ENCODE data around the gene KIAA1586.

The KIAA1586 gene

DNA sequence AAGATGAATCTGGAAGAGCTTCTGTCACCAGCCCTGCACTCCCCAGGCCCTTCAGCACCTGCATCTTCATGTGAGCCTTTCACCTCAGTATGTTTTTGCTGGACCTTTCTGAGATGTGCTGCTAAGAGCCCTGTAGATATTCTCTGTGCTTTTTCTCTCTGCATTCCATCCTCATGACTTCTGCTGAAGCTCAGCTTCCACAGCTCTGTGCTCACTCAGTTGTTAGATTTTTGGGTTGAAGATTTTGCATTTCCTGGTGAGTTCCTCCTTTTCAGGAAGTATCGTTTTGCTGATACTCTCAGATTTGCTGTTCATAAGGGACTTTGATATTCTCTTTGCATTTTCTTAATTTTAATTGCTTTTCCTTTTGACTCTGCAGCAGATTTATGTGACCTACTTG, 18.3 kb downstream of the KIAA1586 start:
- no peak overlapping the region for H3K4me3 ChIP-seq (replicated peaks; ENCODE audit: insufficient read depth, low read length)
- no peak for DNase-seq (ENCODE audit: low read depth in 1 of 2, low spot score in 1 of 2)
- TF ChIP-seq, protein P1, sequence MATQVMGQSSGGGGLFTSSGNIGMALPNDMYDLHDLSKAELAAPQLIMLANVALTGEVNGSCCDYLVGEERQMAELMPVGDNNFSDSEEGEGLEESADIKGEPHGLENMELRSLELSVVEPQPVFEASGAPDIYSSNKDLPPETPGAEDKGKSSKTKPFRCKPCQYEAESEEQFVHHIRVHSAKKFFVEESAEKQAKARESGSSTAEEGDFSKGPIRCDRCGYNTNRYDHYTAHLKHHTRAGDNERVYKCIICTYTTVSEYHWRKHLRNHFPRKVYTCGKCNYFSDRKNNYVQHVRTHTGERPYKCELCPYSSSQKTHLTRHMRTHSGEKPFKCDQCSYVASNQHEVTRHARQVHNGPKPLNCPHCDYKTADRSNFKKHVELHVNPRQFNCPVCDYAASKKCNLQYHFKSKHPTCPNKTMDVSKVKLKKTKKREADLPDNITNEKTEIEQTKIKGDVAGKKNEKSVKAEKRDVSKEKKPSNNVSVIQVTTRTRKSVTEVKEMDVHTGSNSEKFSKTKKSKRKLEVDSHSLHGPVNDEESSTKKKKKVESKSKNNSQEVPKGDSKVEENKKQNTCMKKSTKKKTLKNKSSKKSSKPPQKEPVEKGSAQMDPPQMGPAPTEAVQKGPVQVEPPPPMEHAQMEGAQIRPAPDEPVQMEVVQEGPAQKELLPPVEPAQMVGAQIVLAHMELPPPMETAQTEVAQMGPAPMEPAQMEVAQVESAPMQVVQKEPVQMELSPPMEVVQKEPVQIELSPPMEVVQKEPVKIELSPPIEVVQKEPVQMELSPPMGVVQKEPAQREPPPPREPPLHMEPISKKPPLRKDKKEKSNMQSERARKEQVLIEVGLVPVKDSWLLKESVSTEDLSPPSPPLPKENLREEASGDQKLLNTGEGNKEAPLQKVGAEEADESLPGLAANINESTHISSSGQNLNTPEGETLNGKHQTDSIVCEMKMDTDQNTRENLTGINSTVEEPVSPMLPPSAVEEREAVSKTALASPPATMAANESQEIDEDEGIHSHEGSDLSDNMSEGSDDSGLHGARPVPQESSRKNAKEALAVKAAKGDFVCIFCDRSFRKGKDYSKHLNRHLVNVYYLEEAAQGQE (IDR thresholded peaks at IDR 0.05; ENCODE audit: insufficient replicate concordance, low read depth): no peak
- TF ChIP-seq POLR2AphosphoS5 (IDR thresholded peaks at IDR 0.05; ENCODE audit: low read depth): no peak
- no peak for TF ChIP-seq GABPA (IDR thresholded peaks at IDR 0.05; ENCODE audit: low read depth)
- TF ChIP-seq, protein P2, sequence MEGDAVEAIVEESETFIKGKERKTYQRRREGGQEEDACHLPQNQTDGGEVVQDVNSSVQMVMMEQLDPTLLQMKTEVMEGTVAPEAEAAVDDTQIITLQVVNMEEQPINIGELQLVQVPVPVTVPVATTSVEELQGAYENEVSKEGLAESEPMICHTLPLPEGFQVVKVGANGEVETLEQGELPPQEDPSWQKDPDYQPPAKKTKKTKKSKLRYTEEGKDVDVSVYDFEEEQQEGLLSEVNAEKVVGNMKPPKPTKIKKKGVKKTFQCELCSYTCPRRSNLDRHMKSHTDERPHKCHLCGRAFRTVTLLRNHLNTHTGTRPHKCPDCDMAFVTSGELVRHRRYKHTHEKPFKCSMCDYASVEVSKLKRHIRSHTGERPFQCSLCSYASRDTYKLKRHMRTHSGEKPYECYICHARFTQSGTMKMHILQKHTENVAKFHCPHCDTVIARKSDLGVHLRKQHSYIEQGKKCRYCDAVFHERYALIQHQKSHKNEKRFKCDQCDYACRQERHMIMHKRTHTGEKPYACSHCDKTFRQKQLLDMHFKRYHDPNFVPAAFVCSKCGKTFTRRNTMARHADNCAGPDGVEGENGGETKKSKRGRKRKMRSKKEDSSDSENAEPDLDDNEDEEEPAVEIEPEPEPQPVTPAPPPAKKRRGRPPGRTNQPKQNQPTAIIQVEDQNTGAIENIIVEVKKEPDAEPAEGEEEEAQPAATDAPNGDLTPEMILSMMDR (IDR thresholded peaks at IDR 0.05; ENCODE audit: insufficient read depth, low read length): no peak
- no peak for TF ChIP-seq SPI1 (IDR thresholded peaks at IDR 0.05; ENCODE audit: borderline replicate concordance, low read depth)
- no peak overlapping the region for H3K27ac ChIP-seq (replicated peaks)
- H3K27me3 ChIP-seq (ENCODE audit: insufficient read depth, poor library complexity, severe bottlenecking): no peaks in the 10 kb centered on the region

DNA sequence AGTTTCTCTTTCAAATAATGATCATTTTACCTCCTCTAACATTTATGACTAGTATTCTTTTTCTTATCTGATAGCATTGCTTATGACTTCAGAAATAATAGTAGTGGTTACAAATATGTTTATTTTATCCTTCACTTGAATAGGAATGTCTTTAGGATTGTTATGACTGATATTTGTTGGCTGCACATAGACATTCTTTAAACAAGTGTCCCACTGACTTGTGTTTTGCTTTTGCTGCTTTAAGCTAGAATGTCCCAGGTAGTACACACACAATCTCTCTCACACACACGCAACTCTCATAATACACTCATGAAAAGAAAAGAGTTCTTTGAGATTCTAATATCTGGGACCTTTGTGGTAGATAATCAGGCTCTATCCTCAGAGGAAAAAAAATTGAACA, 21.6 kb downstream of the KIAA1586 start:
- H3K4me3 ChIP-seq (replicated peaks; ENCODE audit: insufficient read depth, low read length): no peak overlapping the region
- H3K27ac ChIP-seq (replicated peaks): no peak overlapping the region
- no peaks in the 10 kb centered on the region for H3K27me3 ChIP-seq (ENCODE audit: insufficient read depth, poor library complexity, severe bottlenecking)
- DNase-seq (ENCODE audit: low read depth in 1 of 2, low spot score in 1 of 2): no peak
- TF ChIP-seq, protein P2 (IDR thresholded peaks at IDR 0.05; ENCODE audit: insufficient read depth, low read length): no peak
- TF ChIP-seq GABPA (IDR thresholded peaks at IDR 0.05; ENCODE audit: low read depth) (no peak), POLR2AphosphoS5 (IDR thresholded peaks at IDR 0.05; ENCODE audit: low read depth) (no peak), SPI1 (IDR thresholded peaks at IDR 0.05; ENCODE audit: borderline replicate concordance, low read depth) (no peak)
- TF ChIP-seq, protein P1 (IDR thresholded peaks at IDR 0.05; ENCODE audit: insufficient replicate concordance, low read depth): no peak

DNA sequence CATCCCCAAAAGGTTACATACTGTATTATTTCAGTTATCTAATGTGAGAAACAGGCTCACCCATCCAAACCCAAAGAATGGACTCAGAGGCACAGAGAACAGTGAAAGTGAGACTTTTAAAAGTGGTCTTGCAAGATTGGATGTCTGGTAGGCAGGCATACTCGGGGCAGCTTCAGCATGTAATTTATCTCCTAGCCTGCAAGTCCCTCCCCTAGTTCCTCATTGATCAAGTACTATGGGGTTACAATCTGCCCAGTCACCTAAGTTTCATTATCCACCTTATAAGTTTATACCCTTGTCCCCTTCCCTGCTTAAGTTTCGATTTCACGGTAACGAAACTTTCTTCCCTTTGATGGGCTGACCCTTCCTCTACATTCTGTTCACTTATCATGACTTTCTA, 22.7 kb downstream of the KIAA1586 start:
- TF ChIP-seq, protein P2 (IDR thresholded peaks at IDR 0.05; ENCODE audit: insufficient read depth, low read length): no peak
- TF ChIP-seq, protein P1 (IDR thresholded peaks at IDR 0.05; ENCODE audit: insufficient replicate concordance, low read depth): no peak
- no peak for TF ChIP-seq POLR2AphosphoS5 (IDR thresholded peaks at IDR 0.05; ENCODE audit: low read depth)
- TF ChIP-seq SPI1 (IDR thresholded peaks at IDR 0.05; ENCODE audit: borderline replicate concordance, low read depth): no peak
- TF ChIP-seq GABPA (IDR thresholded peaks at IDR 0.05; ENCODE audit: low read depth): no peak
- H3K4me3 ChIP-seq (replicated peaks; ENCODE audit: insufficient read depth, low read length): no peak overlapping the region
- no peak overlapping the region for H3K27ac ChIP-seq (replicated peaks)
- H3K27me3 ChIP-seq (ENCODE audit: insufficient read depth, poor library complexity, severe bottlenecking): no peaks in the 10 kb centered on the region
- no peak for DNase-seq (ENCODE audit: low read depth in 1 of 2, low spot score in 1 of 2)

Measured in HL-60 (cell line).